ENCODE results near the gene TOMM20.

TOMM20 gene

GRCh38 chr1:235113183-235113917 lies 15.3 kb downstream of the TOMM20 start:
- H2BK5ac ChIP-seq (ENCODE audit: low read length), result no peak overlapping the region
- no peak overlapping the region for H3K27ac ChIP-seq (ENCODE audit: low read depth, low read length)
- no peak overlapping the region for H2BK15ac ChIP-seq (replicated peaks; ENCODE audit: low read depth)
- no peak overlapping the region for H2BK120ac ChIP-seq (ENCODE audit: low read depth, low read length)
- H3K56ac ChIP-seq (ENCODE audit: low read length), result no peak overlapping the region
- no peak overlapping the region for H3K4ac ChIP-seq (ENCODE audit: low read depth, low read length)
- H2AK5ac ChIP-seq (ENCODE audit: low read length), result no peak overlapping the region
- H3K79me2 ChIP-seq (ENCODE audit: control insufficient read depth, insufficient read depth, low read length), result peaks cover 16% of the 10 kb centered on the region
- H3K23ac ChIP-seq (ENCODE audit: low read length), result no peak overlapping the region
- H3K4me3 ChIP-seq (ENCODE audit: low read length), result no peak overlapping the region
- H3K36me3 ChIP-seq (ENCODE audit: control insufficient read depth, insufficient read depth, low read length), result peaks cover 30% of the 10 kb centered on the region
- H3K79me1 ChIP-seq (ENCODE audit: low read length), result peaks cover 16% of the 10 kb centered on the region
- no peak overlapping the region for H3K4me2 ChIP-seq (ENCODE audit: low read length)
- H3K4me1 ChIP-seq (ENCODE audit: control insufficient read depth, low read depth, low read length), result no peaks in the 10 kb centered on the region
- H4K8ac ChIP-seq (ENCODE audit: low read depth, low read length), result no peak overlapping the region
- H3K18ac ChIP-seq (ENCODE audit: low read length), result no peak overlapping the region
- H3K27me3 ChIP-seq (ENCODE audit: insufficient read depth, low read length, poor library complexity), result no peaks in the 10 kb centered on the region
- no peak for DNase-seq
- no peak overlapping the region for H4K5ac ChIP-seq (ENCODE audit: low read length)
- no peak overlapping the region for H3K9ac ChIP-seq (ENCODE audit: low read length)
- WGBS (ENCODE audit: extremely low coverage, insufficient coverage, low lambda C conversion rate), result 100% methylated on average over 1 of the region's 7 CpGs

- H2AK5ac ChIP-seq (ENCODE audit: low read length), result no peak overlapping the region
- peaks cover 10% of the 10 kb centered on the region for H3K79me1 ChIP-seq (ENCODE audit: low read length)
- no peak overlapping the region for H3K56ac ChIP-seq (ENCODE audit: low read length)
- no peak overlapping the region for H3K4ac ChIP-seq (ENCODE audit: low read depth, low read length)
- H2BK120ac ChIP-seq (ENCODE audit: low read depth, low read length), result no peak overlapping the region
- H4K5ac ChIP-seq (ENCODE audit: low read length), result no peak overlapping the region
- H3K79me2 ChIP-seq (ENCODE audit: control insufficient read depth, insufficient read depth, low read length), result peaks cover 8% of the 10 kb centered on the region
- no peak overlapping the region for H2BK15ac ChIP-seq (replicated peaks; ENCODE audit: low read depth)
- no CpG with 5 or more reads among the region's 6 CpGs for WGBS (ENCODE audit: extremely low coverage, insufficient coverage, low lambda C conversion rate)
- no peak overlapping the region for H3K27ac ChIP-seq (ENCODE audit: low read depth, low read length)
- H3K27me3 ChIP-seq (ENCODE audit: insufficient read depth, low read length, poor library complexity), result no peaks in the 10 kb centered on the region
- H3K18ac ChIP-seq (ENCODE audit: low read length), result no peak overlapping the region
- no peak for DNase-seq
- H3K4me3 ChIP-seq (ENCODE audit: low read length), result no peak overlapping the region
- no peak overlapping the region for H3K9ac ChIP-seq (ENCODE audit: low read length)
- peaks cover 24% of the 10 kb centered on the region for H3K36me3 ChIP-seq (ENCODE audit: control insufficient read depth, insufficient read depth, low read length)
- no peaks in the 10 kb centered on the region for H3K4me1 ChIP-seq (ENCODE audit: control insufficient read depth, low read depth, low read length)
- no peak overlapping the region for H3K23ac ChIP-seq (ENCODE audit: low read length)
- no peak overlapping the region for H3K4me2 ChIP-seq (ENCODE audit: low read length)
- H4K8ac ChIP-seq (ENCODE audit: low read depth, low read length), result no peak overlapping the region
- no peak overlapping the region for H2BK5ac ChIP-seq (ENCODE audit: low read length)
Observed at GRCh38 chr1:235112297-235113182, 16.1 kb downstream of the TOMM20 start.

GRCh38 chr1:235111107-235111506 lies 17.5 kb downstream of the TOMM20 start:
- H3K79me2 ChIP-seq (ENCODE audit: control insufficient read depth, insufficient read depth, low read length), result peaks cover 6% of the 10 kb centered on the region
- H3K9ac ChIP-seq (ENCODE audit: low read length), result no peak overlapping the region
- H2BK15ac ChIP-seq (replicated peaks; ENCODE audit: low read depth), result no peak overlapping the region
- H3K56ac ChIP-seq (ENCODE audit: low read length), result no peak overlapping the region
- no peak overlapping the region for H4K5ac ChIP-seq (ENCODE audit: low read length)
- H3K4me1 ChIP-seq (ENCODE audit: control insufficient read depth, low read depth, low read length), result no peaks in the 10 kb centered on the region
- H3K23ac ChIP-seq (ENCODE audit: low read length), result no peak overlapping the region
- H3K4me2 ChIP-seq (ENCODE audit: low read length), result no peak overlapping the region
- no CpG with 5 or more reads among the region's 3 CpGs for WGBS (ENCODE audit: extremely low coverage, insufficient coverage, low lambda C conversion rate)
- no peak overlapping the region for H2BK120ac ChIP-seq (ENCODE audit: low read depth, low read length)
- H2BK5ac ChIP-seq (ENCODE audit: low read length), result no peak overlapping the region
- no peak overlapping the region for H3K4ac ChIP-seq (ENCODE audit: low read depth, low read length)
- peaks cover 10% of the 10 kb centered on the region for H3K79me1 ChIP-seq (ENCODE audit: low read length)
- H3K36me3 ChIP-seq (ENCODE audit: control insufficient read depth, insufficient read depth, low read length), result peaks cover 22% of the 10 kb centered on the region
- H3K4me3 ChIP-seq (ENCODE audit: low read length), result no peak overlapping the region
- H3K27me3 ChIP-seq (ENCODE audit: insufficient read depth, low read length, poor library complexity), result no peaks in the 10 kb centered on the region
- no peak overlapping the region for H3K27ac ChIP-seq (ENCODE audit: low read depth, low read length)
- no peak for DNase-seq
- H4K8ac ChIP-seq (ENCODE audit: low read depth, low read length), result no peak overlapping the region
- no peak overlapping the region for H2AK5ac ChIP-seq (ENCODE audit: low read length)
- no peak overlapping the region for H3K18ac ChIP-seq (ENCODE audit: low read length)

GRCh38 chr1:235108876-235109275 lies 19.8 kb downstream of the TOMM20 start:
- H3K4ac ChIP-seq (ENCODE audit: low read depth, low read length), result no peak overlapping the region
- peaks cover 19% of the 10 kb centered on the region for H3K36me3 ChIP-seq (ENCODE audit: control insufficient read depth, insufficient read depth, low read length)
- WGBS (ENCODE audit: extremely low coverage, insufficient coverage, low lambda C conversion rate), result no CpG with 5 or more reads among the region's 11 CpGs
- no peaks in the 10 kb centered on the region for H3K4me1 ChIP-seq (ENCODE audit: control insufficient read depth, low read depth, low read length)
- H3K18ac ChIP-seq (ENCODE audit: low read length), result no peak overlapping the region
- DNase-seq, result no peak
- no peak overlapping the region for H2BK15ac ChIP-seq (replicated peaks; ENCODE audit: low read depth)
- no peak overlapping the region for H4K5ac ChIP-seq (ENCODE audit: low read length)
- H3K4me3 ChIP-seq (ENCODE audit: low read length), result no peak overlapping the region
- H3K4me2 ChIP-seq (ENCODE audit: low read length), result no peak overlapping the region
- H2AK5ac ChIP-seq (ENCODE audit: low read length), result no peak overlapping the region
- H4K8ac ChIP-seq (ENCODE audit: low read depth, low read length), result no peak overlapping the region
- peaks cover 5% of the 10 kb centered on the region for H3K79me1 ChIP-seq (ENCODE audit: low read length)
- no peak overlapping the region for H3K23ac ChIP-seq (ENCODE audit: low read length)
- no peak overlapping the region for H2BK120ac ChIP-seq (ENCODE audit: low read depth, low read length)
- no peak overlapping the region for H3K56ac ChIP-seq (ENCODE audit: low read length)
- no peak overlapping the region for H3K27ac ChIP-seq (ENCODE audit: low read depth, low read length)
- H2BK5ac ChIP-seq (ENCODE audit: low read length), result no peak overlapping the region
- no peak overlapping the region for H3K9ac ChIP-seq (ENCODE audit: low read length)
- H3K79me2 ChIP-seq (ENCODE audit: control insufficient read depth, insufficient read depth, low read length), result peaks cover 2% of the 10 kb centered on the region
- H3K27me3 ChIP-seq (ENCODE audit: insufficient read depth, low read length, poor library complexity), result no peaks in the 10 kb centered on the region

- no peak overlapping the region for H2AK5ac ChIP-seq (ENCODE audit: low read length)
- peaks cover 3% of the 10 kb centered on the region for H3K79me1 ChIP-seq (ENCODE audit: low read length)
- no peak overlapping the region for H3K9ac ChIP-seq (ENCODE audit: low read length)
- H3K18ac ChIP-seq (ENCODE audit: low read length), result no peak overlapping the region
- no peak overlapping the region for H3K4me3 ChIP-seq (ENCODE audit: low read length)
- H4K5ac ChIP-seq (ENCODE audit: low read length), result no peak overlapping the region
- no peak overlapping the region for H3K56ac ChIP-seq (ENCODE audit: low read length)
- H3K27ac ChIP-seq (ENCODE audit: low read depth, low read length), result no peak overlapping the region
- peaks cover 15% of the 10 kb centered on the region for H3K36me3 ChIP-seq (ENCODE audit: control insufficient read depth, insufficient read depth, low read length)
- H2BK120ac ChIP-seq (ENCODE audit: low read depth, low read length), result no peak overlapping the region
- no CpG with 5 or more reads among the region's 1 CpG for WGBS (ENCODE audit: extremely low coverage, insufficient coverage, low lambda C conversion rate)
- no peaks in the 10 kb centered on the region for H3K79me2 ChIP-seq (ENCODE audit: control insufficient read depth, insufficient read depth, low read length)
- H3K4ac ChIP-seq (ENCODE audit: low read depth, low read length), result no peak overlapping the region
- H2BK15ac ChIP-seq (replicated peaks; ENCODE audit: low read depth), result no peak overlapping the region
- H2BK5ac ChIP-seq (ENCODE audit: low read length), result no peak overlapping the region
- no peak overlapping the region for H3K4me2 ChIP-seq (ENCODE audit: low read length)
- H3K27me3 ChIP-seq (ENCODE audit: insufficient read depth, low read length, poor library complexity), result no peaks in the 10 kb centered on the region
- H3K23ac ChIP-seq (ENCODE audit: low read length), result no peak overlapping the region
- no peaks in the 10 kb centered on the region for H3K4me1 ChIP-seq (ENCODE audit: control insufficient read depth, low read depth, low read length)
- DNase-seq, result no peak
- H4K8ac ChIP-seq (ENCODE audit: low read depth, low read length), result no peak overlapping the region
Observed at GRCh38 chr1:235108185-235108593, 20.4 kb downstream of the TOMM20 start.

Data from mesendoderm (in vitro differentiated cells).